SK-N-MC (cell line): ENCODE results near the gene PBOV1.
"Not testable (repeated sequence)": the region's sequence is repeated elsewhere in the genome, so short reads cannot be mapped to it uniquely, and the experiment has no call there.

Experiments used
- DNase-seq: peaks from one replicate; pipeline ENCODE4 v3.0.0-alpha.2; 2011; ENCODE audit warnings: low read depth, low spot score
- H3K27ac ChIP-seq: fragments of 200-600 bp; sonication (generic); 2 replicates; pipeline ENCODE4 v1.5.1; 2016; ENCODE audit warnings: mixed run types
- H3K36me3 ChIP-seq: fragments of 200-600 bp; sonication (generic); 2 replicates; pipeline ENCODE4 v1.6.1; 2017; ENCODE audit warnings: antibody characterized with exemption, low read length, mixed read lengths; ENCODE audit not compliant: insufficient read depth
- H3K4me3 ChIP-seq: fragments of 200-600 bp; sonication (generic); 2 replicates; pipeline ENCODE4 v1.5.1; 2016
- H3K9ac ChIP-seq: fragments of 200-600 bp; sonication (generic); 2 replicates; pipeline ENCODE4 v1.8.0; 2017; ENCODE audit warnings: mixed run types, mixed read lengths; ENCODE audit not compliant: insufficient read length
- H3K9me3 ChIP-seq: fragments of 200-600 bp; sonication (generic); 2 replicates; pipeline ENCODE4 v1.6.1; 2017; ENCODE audit warnings: low read depth, mild to moderate bottlenecking, antibody characterized with exemption, low read length, moderate library complexity, mixed read lengths
- EZH2 ChIP-seq: fragments of 200-600 bp; sonication (generic); IDR thresholded peaks from one replicate; pipeline ENCODE4 v1.6.1; 2017; ENCODE audit warnings: antibody characterized with exemption
- FOXP2 ChIP-seq: optimal IDR thresholded peaks from 2 replicates; pipeline ENCODE3; 2011; ENCODE audit warnings: mild to moderate bottlenecking, moderate library complexity; ENCODE audit not compliant: insufficient read depth; ENCODE audit errors: extremely low read length, control extremely low read depth
- POLR2AphosphoS5 ChIP-seq: IDR thresholded peaks from 2 replicates; pipeline ENCODE4 v1.6.1; 2012; ENCODE audit warnings: mild to moderate bottlenecking, low read depth, low read length, borderline replicate concordance

PBOV1 gene

GRCh38 chr6:138219901-138220300 lies 1.6 kb upstream of the PBOV1 start:
- no peaks in the 10 kb centered on the region for H3K36me3 ChIP-seq
- H3K9me3 ChIP-seq: no peaks in the 10 kb centered on the region
- H3K4me3 ChIP-seq: no peak overlapping the region
- DNase-seq: no peak
- H3K9ac ChIP-seq: no peak overlapping the region
- TF ChIP-seq POLR2AphosphoS5 (no peak), EZH2 (no peak), FOXP2 (no peak)
- H3K27ac ChIP-seq: no peak overlapping the region

GRCh38 chr6:138219398-138219797 lies 1.1 kb upstream of the PBOV1 start:
- H3K9ac ChIP-seq: no peak overlapping the region
- no peaks in the 10 kb centered on the region for H3K9me3 ChIP-seq
- H3K36me3 ChIP-seq: no peaks in the 10 kb centered on the region
- TF ChIP-seq POLR2AphosphoS5 (no peak), FOXP2 (no peak), EZH2 (no peak)
- no peak overlapping the region for H3K27ac ChIP-seq
- DNase-seq: no peak
- no peak overlapping the region for H3K4me3 ChIP-seq

GRCh38 chr6:138215093-138215782 lies 3.1 kb downstream of the PBOV1 start:
- no peaks in the 10 kb centered on the region for H3K36me3 ChIP-seq
- H3K9ac ChIP-seq: no peak overlapping the region
- no peak for DNase-seq
- H3K4me3 ChIP-seq: no peak overlapping the region
- H3K9me3 ChIP-seq: no peaks in the 10 kb centered on the region
- TF ChIP-seq POLR2AphosphoS5 (no peak), FOXP2 (no peak), EZH2 (no peak)
- H3K27ac ChIP-seq: no peak overlapping the region

GRCh38 chr6:138212530-138212929 lies 5.8 kb downstream of the PBOV1 start:
- DNase-seq, H3K9ac ChIP-seq, H3K27ac ChIP-seq, H3K9me3 ChIP-seq, H3K4me3 ChIP-seq, H3K36me3 ChIP-seq: not testable (repeated sequence)

GRCh38 chr6:138211601-138212000 lies 6.7 kb downstream of the PBOV1 start:
- H3K9me3 ChIP-seq: no peaks in the 10 kb centered on the region
- no peak for DNase-seq
- no peak overlapping the region for H3K9ac ChIP-seq
- TF ChIP-seq EZH2 (no peak), POLR2AphosphoS5 (no peak), FOXP2 (no peak)
- no peaks in the 10 kb centered on the region for H3K36me3 ChIP-seq
- no peak overlapping the region for H3K27ac ChIP-seq
- no peak overlapping the region for H3K4me3 ChIP-seq

GRCh38 chr6:138211048-138211581 lies 7.2 kb downstream of the PBOV1 start:
- Histone ChIP-seq H3K4me3 (no peak overlapping the region), H3K27ac (no peak overlapping the region), H3K9ac (no peak overlapping the region), H3K36me3 (no peaks in the 10 kb centered on the region), H3K9me3 (no peaks in the 10 kb centered on the region)
- no peak for TF ChIP-seq FOXP2
- no peak for TF ChIP-seq POLR2AphosphoS5
- no peak for TF ChIP-seq EZH2
- DNase-seq: no peak

GRCh38 chr6:138206862-138207261 lies 11.4 kb downstream of the PBOV1 start:
- Histone ChIP-seq H3K27ac (no peak overlapping the region), H3K4me3 (no peak overlapping the region), H3K9ac (no peak overlapping the region), H3K36me3 (no peaks in the 10 kb centered on the region), H3K9me3 (no peaks in the 10 kb centered on the region)
- no peak for TF ChIP-seq FOXP2
- no peak for TF ChIP-seq EZH2
- no peak for TF ChIP-seq POLR2AphosphoS5
- no peak for DNase-seq

- Histone ChIP-seq H3K36me3 (no peaks in the 10 kb centered on the region), H3K9me3 (no peaks in the 10 kb centered on the region), H3K27ac (no peak overlapping the region), H3K9ac (no peak overlapping the region), H3K4me3 (no peak overlapping the region)
- no peak for TF ChIP-seq FOXP2
- TF ChIP-seq EZH2: no peak
- no peak for TF ChIP-seq POLR2AphosphoS5
- no peak for DNase-seq
Observed at GRCh38 chr6:138205437-138206094, 12.7 kb downstream of the PBOV1 start.
